Measurements from ENCODE around the gene STAP1. TPM values are rescaled to one million over a fixed set of nuclear protein-coding genes. Genes with fewer than 3 reads are reported as not detected.

Gene STAP1
- total RNA-seq, 1 donor from 2014 or later = not detected

- DNase-seq (ENCODE audit: low spot score) = no peak
- Mint-ChIP-seq H3K27me3 (ENCODE audit: low read depth) (no peaks in the 10 kb centered on the region), H3K4me1 (ENCODE audit: low read depth) (peaks cover 26% of the 10 kb centered on the region), H3K27ac (ENCODE audit: unreplicated experiment) (no peak overlapping the region), H3K9me3 (ENCODE audit: low read depth) (no peaks in the 10 kb centered on the region), H3K4me3 (ENCODE audit: unreplicated experiment) (no peak overlapping the region), H3K36me3 (ENCODE audit: low read depth) (peaks cover 14% of the 10 kb centered on the region)
- TF ChIP-seq CTCF (IDR thresholded peaks at IDR 0.05) = no peak
These were observed 18.7 kb upstream of the STAP1 start for GRCh38 chr4:67539830-67540229.

- Mint-ChIP-seq H3K27ac (ENCODE audit: unreplicated experiment) (no peak overlapping the region), H3K36me3 (ENCODE audit: low read depth) (peaks cover 8% of the 10 kb centered on the region), H3K4me1 (ENCODE audit: low read depth) (peaks cover 30% of the 10 kb centered on the region), H3K4me3 (ENCODE audit: unreplicated experiment) (no peak overlapping the region), H3K27me3 (ENCODE audit: low read depth) (no peaks in the 10 kb centered on the region), H3K9me3 (ENCODE audit: low read depth) (no peaks in the 10 kb centered on the region)
- DNase-seq (ENCODE audit: low spot score) = no peak
- TF ChIP-seq CTCF (IDR thresholded peaks at IDR 0.05) = no peak
These were observed 16.5 kb upstream of the STAP1 start for GRCh38 chr4:67542076-67542475.

GRCh38 chr4:67545199-67546003 lies 13.1 kb upstream of the STAP1 start, which contains the start of gene CENPC:
CENPC (minus strand) TSS chr4:67545503; CDS start chr4:67545355, 148 bp downstream.
- Mint-ChIP-seq H3K4me3 (ENCODE audit: unreplicated experiment) (peak within 1 kb of the TSS; percentile 96), H3K36me3 (ENCODE audit: low read depth) (peaks cover 5% of the 10 kb centered on the region), H3K4me1 (ENCODE audit: low read depth) (peaks cover 30% of the 10 kb centered on the region), H3K9me3 (ENCODE audit: low read depth) (no peaks in the 10 kb centered on the region), H3K27me3 (ENCODE audit: low read depth) (no peaks in the 10 kb centered on the region), H3K27ac (ENCODE audit: unreplicated experiment) (peak within 1 kb of the TSS; percentile 99)
- peak; percentile 98 for DNase-seq (ENCODE audit: low spot score)
- no peak for TF ChIP-seq CTCF (IDR thresholded peaks at IDR 0.05)

- no peaks in the 10 kb centered on the region for H3K9me3 Mint-ChIP-seq (ENCODE audit: low read depth)
- TF ChIP-seq CTCF (IDR thresholded peaks at IDR 0.05) = no peak
- peaks cover 30% of the 10 kb centered on the region for H3K4me1 Mint-ChIP-seq (ENCODE audit: low read depth)
- no peaks in the 10 kb centered on the region for H3K27me3 Mint-ChIP-seq (ENCODE audit: low read depth)
- H3K4me3 Mint-ChIP-seq (ENCODE audit: unreplicated experiment) = peak overlapping the region; percentile 96
- no peak for DNase-seq (ENCODE audit: low spot score)
- no peak overlapping the region for H3K27ac Mint-ChIP-seq (ENCODE audit: unreplicated experiment)
- H3K36me3 Mint-ChIP-seq (ENCODE audit: low read depth) = peaks cover 3% of the 10 kb centered on the region
These were observed 12.5 kb upstream of the STAP1 start for GRCh38 chr4:67546004-67546356.

- no peaks in the 10 kb centered on the region for H3K9me3 Mint-ChIP-seq (ENCODE audit: low read depth)
- no peak overlapping the region for H3K27ac Mint-ChIP-seq (ENCODE audit: unreplicated experiment)
- H3K4me3 Mint-ChIP-seq (ENCODE audit: unreplicated experiment) = no peak overlapping the region
- peaks cover 3% of the 10 kb centered on the region for H3K36me3 Mint-ChIP-seq (ENCODE audit: low read depth)
- peaks cover 30% of the 10 kb centered on the region for H3K4me1 Mint-ChIP-seq (ENCODE audit: low read depth)
- TF ChIP-seq CTCF (IDR thresholded peaks at IDR 0.05) = peak; percentile 20
- H3K27me3 Mint-ChIP-seq (ENCODE audit: low read depth) = no peaks in the 10 kb centered on the region
- DNase-seq (ENCODE audit: low spot score) = no peak
These were observed 11.6 kb upstream of the STAP1 start for GRCh38 chr4:67546971-67547370.
